GM20431 (cell line): Measurements from ENCODE around the gene FUT7.

Source experiments
- in situ Hi-C: fragments of 300-500 bp; cut with MseI, MboI; formaldehyde crosslinking; loops from one replicate; pipeline ENCODE4 v1.15.0; 2020; ENCODE audit warnings: low sequenced_read_pairs; ENCODE audit not compliant: unreplicated experiment

The FUT7 gene

GRCh38 chr9:137052293-137052692 is 20.4 kb upstream of the FUT7 start:
- in situ Hi-C loops = no loop called here

GRCh38 chr9:137051145-137051724 is 19.3 kb upstream of the FUT7 start:
- in situ Hi-C loops = no loop called here

GRCh38 chr9:137050570-137050969 is 18.7 kb upstream of the FUT7 start:
- in situ Hi-C loops = no loop called here

GRCh38 chr9:137049544-137050449 is 17.9 kb upstream of the FUT7 start:
- in situ Hi-C loops = no loop called here

GRCh38 chr9:137048655-137049543 is 17.0 kb upstream of the FUT7 start:
- in situ Hi-C loops = no loop called here

- in situ Hi-C loops = no loop called here
Observed at GRCh38 chr9:137046088-137046787, 14.3 kb upstream of the FUT7 start, which contains the start of gene NPDC1. Gene NPDC1, minus strand, starts transcription at chr9:137046177. Its CDS starts 188 bp downstream, at chr9:137045989.

- in situ Hi-C loops = no loop called here
Observed at GRCh38 chr9:137045294-137046087, 13.6 kb upstream of the FUT7 start.

- in situ Hi-C loops = no loop called here
Observed at GRCh38 chr9:137044502-137045177, 12.8 kb upstream of the FUT7 start.

- in situ Hi-C loops = no loop called here
Observed at GRCh38 chr9:137044037-137044436, 12.1 kb upstream of the FUT7 start.

GRCh38 chr9:137042751-137043727 is 11.2 kb upstream of the FUT7 start:
- in situ Hi-C loops = no loop called here

GRCh38 chr9:137041124-137041523 is 9.2 kb upstream of the FUT7 start:
- in situ Hi-C loops = no loop called here

GRCh38 chr9:137040568-137040967 is 8.7 kb upstream of the FUT7 start:
- in situ Hi-C loops = no loop called here

- in situ Hi-C loops = loop anchor here (10.0 kb wide), 1 partner anchor 255 kb away; no protein-coding TSS in a partner anchor
Observed at GRCh38 chr9:137039611-137040366, 7.9 kb upstream of the FUT7 start.

- in situ Hi-C loops = loop anchor here (10.0 kb wide), 1 partner anchor 254 kb away; no protein-coding TSS in a partner anchor
Observed at GRCh38 chr9:137038916-137039315, 7.0 kb upstream of the FUT7 start.

GRCh38 chr9:137037483-137037882 is 5.6 kb upstream of the FUT7 start:
- in situ Hi-C loops = loop anchor here (10.0 kb wide), 1 partner anchor 253 kb away; no protein-coding TSS in a partner anchor

- in situ Hi-C loops = loop anchor here (10.0 kb wide), 1 partner anchor 252 kb away; no protein-coding TSS in a partner anchor
Observed at GRCh38 chr9:137037035-137037434, 5.1 kb upstream of the FUT7 start.
